Measurements from ENCODE around the gene ZNF319.
"Not testable (repeated sequence)": the region's sequence is repeated elsewhere in the genome, so short reads cannot be mapped to it uniquely, and the experiment has no call there.

Gene ZNF319

GRCh38 chr16:58020628-58021521, 20.4 kb upstream of the ZNF319 start:
- no peak for DNase-seq

DNA sequence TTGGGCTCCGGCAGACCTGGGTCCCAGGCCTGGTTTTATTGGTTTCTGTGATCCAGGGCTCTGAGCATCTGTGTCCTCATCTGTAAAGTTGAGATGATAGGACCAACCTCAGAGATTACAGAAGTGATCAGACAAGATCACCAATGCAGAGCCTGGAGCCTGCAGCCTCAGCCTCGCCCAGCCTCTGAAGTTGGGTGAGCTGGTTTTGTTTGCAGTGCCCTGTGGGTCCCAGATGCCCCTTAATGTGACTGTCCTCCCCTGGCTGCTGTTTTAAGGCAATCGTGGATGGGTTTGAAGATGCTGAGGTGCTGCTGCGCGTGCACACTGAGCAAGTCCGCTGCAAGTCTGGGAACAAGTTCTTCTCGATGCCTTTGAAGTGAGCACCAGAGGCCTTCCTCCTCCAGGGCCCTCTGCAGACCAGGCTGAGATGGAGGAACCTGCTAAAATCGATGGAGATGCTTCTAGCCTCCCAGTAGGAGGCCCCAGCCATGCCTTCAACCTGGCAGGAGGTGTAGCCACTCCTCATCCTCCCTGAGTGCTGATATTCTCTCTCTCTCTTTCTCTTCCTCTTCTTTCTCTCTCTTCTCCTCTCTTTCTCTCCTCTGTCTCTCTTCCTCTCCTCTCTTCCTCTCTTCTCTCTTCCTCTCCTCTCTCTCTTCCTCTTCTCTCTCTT, 19.5 kb upstream of the ZNF319 start:
- no peak for DNase-seq

DNA sequence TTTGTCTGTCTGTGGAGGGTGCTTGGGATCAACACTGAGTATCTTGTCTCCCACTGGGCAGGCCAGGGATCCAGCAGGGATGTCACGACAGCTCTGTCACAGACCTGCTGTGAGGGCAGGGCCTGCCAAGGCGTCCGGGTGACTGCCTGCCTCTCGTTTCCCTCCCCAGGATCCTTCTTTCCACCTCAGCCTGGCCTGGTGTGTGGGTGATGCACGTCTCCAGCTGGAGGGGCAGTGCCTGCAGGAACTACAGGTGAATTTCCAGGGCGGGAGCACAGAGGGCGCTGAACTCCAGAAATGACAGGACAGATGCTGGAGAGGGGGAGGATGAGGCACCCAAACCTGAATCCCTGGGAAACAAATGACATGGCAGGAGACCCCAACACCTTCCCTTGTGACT, 18.3 kb upstream of the ZNF319 start:
- no peak for DNase-seq

DNA sequence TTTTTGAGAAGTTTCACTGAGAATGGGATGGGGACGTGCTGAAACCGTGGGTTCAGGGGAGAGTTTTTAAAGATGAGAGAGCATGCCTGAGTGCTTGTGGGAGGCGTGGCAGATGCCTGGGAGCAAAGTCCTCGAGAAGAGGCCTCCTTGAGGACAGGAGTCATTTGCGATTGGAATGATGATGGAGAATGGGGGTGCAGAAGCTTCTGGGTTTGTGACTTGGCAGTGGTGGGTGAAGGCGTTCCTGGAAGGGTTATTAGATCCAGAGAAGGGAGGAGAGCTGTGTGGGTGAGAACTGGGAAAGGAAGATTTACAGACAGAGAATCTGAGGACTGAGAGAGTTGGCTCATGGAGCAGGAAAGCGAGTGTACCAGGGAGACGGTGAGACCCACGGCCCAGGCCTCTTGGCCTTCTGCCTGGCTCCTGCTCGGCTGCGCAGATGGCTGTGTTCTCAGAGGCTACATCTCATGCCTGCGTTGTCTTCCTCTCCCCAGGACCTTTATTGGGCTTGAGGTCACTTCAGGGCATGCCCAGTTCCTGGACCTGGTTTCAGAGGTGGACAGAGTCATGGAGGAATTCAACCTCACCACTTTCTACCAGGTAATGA, 16.5 kb upstream of the ZNF319 start:
- DNase-seq: no peak

- DNase-seq: no peak
These were observed 12.9 kb upstream of the ZNF319 start for GRCh38 chr16:58013201-58013956.

GRCh38 chr16:58012481-58012880, 12.0 kb upstream of the ZNF319 start:
- no peak for DNase-seq

GRCh38 chr16:58011652-58012051, 11.2 kb upstream of the ZNF319 start:
- no peak for DNase-seq

DNA sequence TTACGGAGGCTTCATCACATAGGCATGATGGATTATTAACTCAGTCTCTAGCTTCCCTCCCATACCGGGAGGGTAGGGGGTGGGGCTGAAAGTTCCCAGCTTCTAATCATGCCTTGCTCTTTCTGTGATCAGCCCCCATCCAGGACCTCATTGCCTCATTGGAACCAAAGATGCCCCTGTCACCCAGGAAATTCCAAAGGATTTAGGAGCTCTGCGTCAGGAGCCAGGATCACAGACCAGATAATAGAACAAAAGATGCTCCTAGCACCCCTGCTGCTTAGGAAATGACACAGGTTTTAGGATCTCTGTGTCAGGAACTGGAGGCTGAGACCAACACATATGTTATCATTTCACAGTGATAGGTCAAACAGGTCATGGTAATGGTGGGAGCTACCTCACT, 10.4 kb upstream of the ZNF319 start:
- no peak for DNase-seq

- no peak for DNase-seq
These were observed 9.5 kb upstream of the ZNF319 start for GRCh38 chr16:58009856-58010416.

DNA sequence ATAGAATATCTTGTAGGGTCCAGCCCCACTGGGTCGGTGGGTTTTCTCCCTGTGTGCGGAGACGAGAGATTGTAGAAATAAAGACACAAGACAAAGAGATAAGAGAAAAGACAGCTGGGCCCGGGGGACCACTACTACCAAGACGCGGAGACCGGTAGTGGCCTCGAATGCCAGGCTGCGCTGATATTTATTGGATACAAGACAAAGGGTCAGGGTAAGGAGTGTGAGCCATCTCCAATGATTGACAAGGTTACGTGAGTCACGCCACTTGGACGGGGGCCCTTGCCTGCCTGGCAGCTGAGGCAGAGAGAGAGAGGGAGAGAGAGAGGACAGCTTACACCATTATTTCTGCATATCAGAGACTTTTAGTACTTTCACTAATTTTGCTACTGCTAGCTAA, 4.3 kb upstream of the ZNF319 start:
- DNase-seq: not testable (repeated sequence)

- no peak for DNase-seq
These were observed 2.5 kb upstream of the ZNF319 start for GRCh38 chr16:58002936-58003335.

DNA sequence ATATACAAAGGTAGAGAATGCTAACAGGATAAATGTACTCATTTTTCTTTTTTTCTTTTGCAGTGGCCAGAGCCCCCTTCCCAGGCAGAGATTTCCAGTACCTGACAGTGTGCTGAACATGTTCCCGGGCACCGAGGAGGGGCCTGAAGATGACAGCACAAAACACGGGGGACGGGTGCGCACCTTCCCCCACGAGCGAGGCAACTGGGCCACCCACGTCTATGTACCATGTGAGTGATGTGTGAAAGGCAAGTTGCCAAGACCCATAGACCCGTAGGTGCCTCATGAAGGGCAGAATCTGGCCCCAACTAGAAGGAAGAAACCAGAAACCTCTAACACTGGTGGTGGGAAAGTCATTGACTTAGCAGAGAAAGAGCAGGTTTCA, 1.9 kb upstream of the ZNF319 start:
- DNase-seq: no peak

DNA sequence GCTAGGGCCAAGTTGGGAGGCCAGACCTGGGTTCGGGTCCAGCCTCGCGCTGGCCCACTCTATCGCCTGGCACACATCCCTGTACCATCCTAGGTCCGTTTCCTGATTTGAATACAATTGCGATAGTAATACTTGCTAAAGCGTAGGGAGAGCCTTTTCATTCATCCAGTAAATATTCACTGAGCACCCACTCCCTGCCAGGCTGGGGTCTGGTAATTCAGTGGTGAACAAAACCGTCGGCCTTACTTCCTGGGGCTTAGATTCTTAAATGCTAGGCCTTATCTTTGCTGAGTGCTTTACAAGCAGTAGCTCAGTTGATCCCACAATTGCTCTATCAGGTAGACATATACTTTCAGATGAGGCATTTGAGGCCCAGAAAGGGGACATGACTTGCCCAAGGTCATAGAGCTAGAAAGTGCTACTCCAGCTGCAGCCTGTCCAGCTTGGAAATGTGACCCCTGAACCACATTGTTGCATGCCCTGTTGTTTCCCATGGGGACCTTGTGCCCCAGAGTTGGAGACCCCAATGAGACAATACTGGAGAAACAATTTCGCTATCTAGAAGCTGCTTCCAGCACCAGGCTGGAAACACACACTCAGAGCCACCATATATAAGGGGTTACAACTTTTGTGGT, 1.4 kb upstream of the ZNF319 start:
- DNase-seq: no peak

GRCh38 chr16:58000706-58001676, 519 bp upstream of the ZNF319 start, which contains the start of gene USB1:
Gene USB1, plus strand, starts transcription at chr16:58001407. Its CDS starts 77 bp downstream, at chr16:58001484.
- peak; percentile 55 for DNase-seq

GRCh38 chr16:57999366-57999970, 1.0 kb downstream of the ZNF319 start:
- DNase-seq: no peak

DNA sequence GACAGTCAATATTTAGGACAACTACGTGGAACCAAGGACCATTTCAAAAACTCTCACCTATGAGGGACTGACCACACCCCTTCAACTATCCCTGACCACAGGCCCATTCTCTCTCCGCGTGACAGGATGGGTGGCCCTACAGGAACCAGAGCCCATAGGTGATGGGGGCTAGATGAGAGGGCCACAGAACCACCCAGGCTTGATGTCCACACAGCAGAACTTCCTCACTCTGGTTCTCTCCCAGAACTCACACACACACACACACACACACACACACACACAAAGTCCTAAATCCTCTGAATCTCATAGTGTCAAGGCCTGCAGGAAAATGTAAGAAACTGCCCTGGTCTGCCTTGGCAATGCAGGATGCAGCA, 1.5 kb downstream of the ZNF319 start:
- no peak for DNase-seq

DNA sequence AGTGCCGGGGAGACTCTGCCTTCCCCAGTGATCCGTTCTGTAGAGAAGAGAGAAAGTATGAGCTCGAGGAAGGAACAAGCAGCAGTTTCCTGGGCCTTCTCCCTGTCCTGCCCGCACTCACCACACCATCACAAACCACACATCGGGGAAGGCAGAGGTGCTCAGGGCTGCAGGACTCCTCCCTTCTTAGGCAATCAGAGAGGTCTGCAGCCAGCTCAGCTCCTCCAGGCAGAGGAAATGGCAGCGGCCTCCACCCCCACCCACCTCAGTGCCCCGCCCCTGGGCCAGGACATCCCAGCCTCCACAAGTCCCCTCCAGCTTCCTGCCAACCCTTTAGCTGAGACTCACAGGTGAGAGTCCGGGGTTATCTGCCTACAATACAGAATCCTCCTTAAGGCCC, 2.0 kb downstream of the ZNF319 start:
- no peak for DNase-seq

GRCh38 chr16:57997528-57998265, 2.8 kb downstream of the ZNF319 start:
- DNase-seq: no peak

- DNase-seq: no peak
These were observed 3.3 kb downstream of the ZNF319 start for GRCh38 chr16:57997176-57997527.

All from NCI-H510A (cell line).